ENCODE measurements around the gene PTPRH.

GRCh38 chr19:55244004-55244680 is 34.8 kb upstream of the PTPRH start:
- TF ChIP-seq CTCF (IDR thresholded peaks at IDR 0.05; ENCODE audit: low read depth, low read length) = no peak
- TF ChIP-seq POLR2A (IDR thresholded peaks at IDR 0.05; ENCODE audit: extremely low read depth, insufficient read length) = no peak
- TF ChIP-seq MAX (IDR thresholded peaks at IDR 0.05; ENCODE audit: low read depth, low read length) = no peak
- TF ChIP-seq MYC (IDR thresholded peaks at IDR 0.05; ENCODE audit: low read depth, low read length) = no peak

Measured in NB4 (cell line).